Erythroblast (primary cell): ENCODE results near the gene SUMF1.

Experiments
- GATA1 ChIP-seq: IDR thresholded peaks from 2 replicates; pipeline ENCODE4 v1.6.1; 2011; ENCODE audit warnings: low read depth, mild to moderate bottlenecking, control low read depth, low read length, moderate library complexity
- POLR2A ChIP-seq: IDR thresholded peaks from 2 replicates; pipeline ENCODE4 v1.6.1; 2011; ENCODE audit warnings: mild to moderate bottlenecking, low read length

DNA sequence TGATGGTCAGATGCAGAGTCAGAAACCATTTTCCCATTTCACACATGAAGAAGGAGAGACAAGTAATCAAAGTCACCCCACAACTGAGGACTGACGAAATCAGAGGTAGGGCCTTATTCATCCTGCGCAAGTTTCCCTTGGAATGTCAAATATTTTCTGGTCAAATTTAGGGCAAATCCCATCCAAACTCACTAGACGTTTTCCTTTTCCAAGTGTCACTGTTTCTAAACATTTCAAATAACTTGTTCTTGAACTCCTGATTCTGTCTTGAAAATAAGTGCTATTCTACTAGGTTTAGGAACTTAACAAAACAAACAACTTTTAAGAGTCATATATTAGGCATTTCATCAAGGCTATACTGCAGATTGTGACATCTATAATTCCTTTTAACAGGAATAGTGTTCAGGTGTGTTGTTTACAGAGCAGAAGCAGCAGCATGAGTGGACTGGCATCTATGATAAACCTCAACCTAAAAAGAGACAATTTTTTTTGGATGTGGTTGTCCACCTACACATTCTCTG is 40.7 kb downstream of the SUMF1 start:
- TF ChIP-seq POLR2A (no peak), GATA1 (no peak)
